LNCaP clone FGC (cell line): ENCODE data around the gene KPNA6.

Experiments
- DNase-seq: peaks from one replicate; pipeline ENCODE4 v3.0.0-alpha.2; 2011; ENCODE audit warnings: low read depth
- H3K4me3 ChIP-seq: 2 replicates; pipeline ENCODE4 v1.5.1; 2011; ENCODE audit warnings: mild to moderate bottlenecking, low read depth, low read length, control low read depth
- CTCF ChIP-seq: IDR thresholded peaks from 2 replicates; pipeline ENCODE4 v1.5.1; 2012; ENCODE audit warnings: mild to moderate bottlenecking; ENCODE audit not compliant: control insufficient read depth, insufficient read depth; ENCODE audit errors: extremely low read depth

Gene KPNA6

GRCh38 chr1:32181563-32181962, 73.7 kb downstream of the KPNA6 start:
- DNase-seq, result no peak
- H3K4me3 ChIP-seq, result no peak overlapping the region
- no peak for TF ChIP-seq CTCF

GRCh38 chr1:32182060-32182459, 74.2 kb downstream of the KPNA6 start:
- no peak for DNase-seq
- no peak for TF ChIP-seq CTCF
- H3K4me3 ChIP-seq, result no peak overlapping the region

- no peak for DNase-seq
- TF ChIP-seq CTCF, result no peak
- no peak overlapping the region for H3K4me3 ChIP-seq
These were observed 76.8 kb downstream of the KPNA6 start for GRCh38 chr1:32184650-32185049.

- no peak for TF ChIP-seq CTCF
- no peak overlapping the region for H3K4me3 ChIP-seq
- DNase-seq, result no peak
These were observed 78.2 kb downstream of the KPNA6 start for GRCh38 chr1:32186077-32186476.

GRCh38 chr1:32186491-32186890, 78.6 kb downstream of the KPNA6 start:
- no peak for TF ChIP-seq CTCF
- H3K4me3 ChIP-seq, result no peak overlapping the region
- DNase-seq, result no peak

- DNase-seq, result no peak
- no peak for TF ChIP-seq CTCF
- H3K4me3 ChIP-seq, result no peak overlapping the region
These were observed 80.0 kb downstream of the KPNA6 start for GRCh38 chr1:32187850-32188249.

GRCh38 chr1:32192220-32192948, 84.5 kb downstream of the KPNA6 start:
- DNase-seq, result no peak
- H3K4me3 ChIP-seq, result no peak overlapping the region
- TF ChIP-seq CTCF, result no peak
